ENCODE measurements around the gene GAP43. TPM values are rescaled to one million over a fixed set of nuclear protein-coding genes. Genes with fewer than 3 reads are reported as not detected.

Gene GAP43
- total RNA-seq, 3 donors from 2014 or later: 0.96 to 13.6 (median 1.1) TPM

DNA sequence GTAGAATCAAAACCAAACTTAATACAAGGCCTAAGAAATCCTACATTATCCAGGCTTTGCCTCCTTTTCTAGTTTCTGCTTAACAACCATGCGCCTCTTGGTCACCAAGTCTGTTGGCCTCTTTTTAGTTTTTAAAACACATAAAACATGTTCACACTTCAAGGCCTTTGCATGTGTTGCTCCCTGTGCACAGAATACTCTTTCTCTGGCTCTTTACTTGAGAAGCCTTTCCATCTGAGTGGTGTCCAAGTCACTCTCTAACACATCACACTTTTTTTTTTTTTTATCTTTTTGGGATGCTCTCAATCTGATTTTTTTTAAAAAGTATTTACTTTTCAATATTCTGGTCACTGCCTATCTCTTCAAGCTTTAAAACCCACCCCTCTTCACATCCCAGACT lies 14.9 kb downstream of the GAP43 start:
- Histone ChIP-seq H3K4me1 (ENCODE audit: low read depth) (no peaks in the 10 kb centered on the region), H3K9me3 (no peaks in the 10 kb centered on the region), H3K4me3 (no peak overlapping the region), H3K36me3 (ENCODE audit: low read depth) (no peaks in the 10 kb centered on the region)
- ATAC-seq: no peak
- TF ChIP-seq, protein P1, sequence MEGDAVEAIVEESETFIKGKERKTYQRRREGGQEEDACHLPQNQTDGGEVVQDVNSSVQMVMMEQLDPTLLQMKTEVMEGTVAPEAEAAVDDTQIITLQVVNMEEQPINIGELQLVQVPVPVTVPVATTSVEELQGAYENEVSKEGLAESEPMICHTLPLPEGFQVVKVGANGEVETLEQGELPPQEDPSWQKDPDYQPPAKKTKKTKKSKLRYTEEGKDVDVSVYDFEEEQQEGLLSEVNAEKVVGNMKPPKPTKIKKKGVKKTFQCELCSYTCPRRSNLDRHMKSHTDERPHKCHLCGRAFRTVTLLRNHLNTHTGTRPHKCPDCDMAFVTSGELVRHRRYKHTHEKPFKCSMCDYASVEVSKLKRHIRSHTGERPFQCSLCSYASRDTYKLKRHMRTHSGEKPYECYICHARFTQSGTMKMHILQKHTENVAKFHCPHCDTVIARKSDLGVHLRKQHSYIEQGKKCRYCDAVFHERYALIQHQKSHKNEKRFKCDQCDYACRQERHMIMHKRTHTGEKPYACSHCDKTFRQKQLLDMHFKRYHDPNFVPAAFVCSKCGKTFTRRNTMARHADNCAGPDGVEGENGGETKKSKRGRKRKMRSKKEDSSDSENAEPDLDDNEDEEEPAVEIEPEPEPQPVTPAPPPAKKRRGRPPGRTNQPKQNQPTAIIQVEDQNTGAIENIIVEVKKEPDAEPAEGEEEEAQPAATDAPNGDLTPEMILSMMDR (IDR thresholded peaks at IDR 0.05): no peak
- no peak for DNase-seq
- intact Hi-C loops (cut with DNase I, micrococcal nuclease): no loop called here

DNA sequence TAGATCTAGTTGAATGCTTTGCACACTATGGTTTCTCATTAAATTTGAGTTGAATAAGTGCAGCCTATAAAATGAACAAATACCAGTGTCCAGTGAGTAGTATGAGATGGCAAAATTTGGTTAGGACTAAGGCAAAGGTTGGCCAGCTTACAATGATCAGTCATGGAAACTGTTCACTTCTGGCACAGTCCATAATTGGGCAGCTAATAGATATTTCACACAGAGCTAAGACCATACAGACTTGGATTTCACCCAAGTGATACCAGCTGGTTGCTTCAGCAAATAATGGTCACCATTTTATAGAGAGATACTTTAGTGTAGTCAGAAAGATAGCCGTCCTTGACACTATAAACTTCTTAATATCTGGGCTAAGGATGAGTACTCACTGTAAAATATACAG lies 15.7 kb downstream of the GAP43 start:
- Histone ChIP-seq H3K36me3 (ENCODE audit: low read depth) (no peaks in the 10 kb centered on the region), H3K9me3 (no peaks in the 10 kb centered on the region), H3K4me3 (no peak overlapping the region), H3K4me1 (ENCODE audit: low read depth) (no peaks in the 10 kb centered on the region)
- DNase-seq (no peak), ATAC-seq (no peak)
- TF ChIP-seq, protein P1 (IDR thresholded peaks at IDR 0.05): no peak
- intact Hi-C loops (cut with DNase I, micrococcal nuclease): no loop called here

DNA sequence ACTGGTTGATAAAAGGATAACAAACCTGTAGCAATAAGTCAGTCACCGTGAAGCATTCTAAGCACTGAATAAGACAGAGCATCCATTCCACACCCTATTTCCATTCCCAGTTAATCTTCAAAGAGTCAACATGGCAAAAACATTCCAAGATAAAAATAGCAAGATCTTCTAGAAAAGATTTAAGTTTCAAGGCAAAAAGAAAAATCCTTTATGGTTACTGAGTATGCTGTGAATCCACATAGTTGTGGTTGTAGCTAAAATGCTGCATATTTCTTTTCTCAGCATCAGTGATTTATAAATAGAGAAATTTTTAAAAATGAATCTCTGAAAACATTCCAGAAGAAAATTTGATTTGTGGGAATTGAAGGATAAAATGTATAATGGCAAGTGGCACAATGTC lies 21.1 kb downstream of the GAP43 start:
- DNase-seq: no peak
- intact Hi-C loops (cut with DNase I, micrococcal nuclease): no loop called here
- Histone ChIP-seq H3K9me3 (no peaks in the 10 kb centered on the region), H3K36me3 (ENCODE audit: low read depth) (no peaks in the 10 kb centered on the region), H3K4me3 (no peak overlapping the region), H3K4me1 (ENCODE audit: low read depth) (no peaks in the 10 kb centered on the region)
- no peak for ATAC-seq
- TF ChIP-seq, protein P1 (IDR thresholded peaks at IDR 0.05): no peak

DNA sequence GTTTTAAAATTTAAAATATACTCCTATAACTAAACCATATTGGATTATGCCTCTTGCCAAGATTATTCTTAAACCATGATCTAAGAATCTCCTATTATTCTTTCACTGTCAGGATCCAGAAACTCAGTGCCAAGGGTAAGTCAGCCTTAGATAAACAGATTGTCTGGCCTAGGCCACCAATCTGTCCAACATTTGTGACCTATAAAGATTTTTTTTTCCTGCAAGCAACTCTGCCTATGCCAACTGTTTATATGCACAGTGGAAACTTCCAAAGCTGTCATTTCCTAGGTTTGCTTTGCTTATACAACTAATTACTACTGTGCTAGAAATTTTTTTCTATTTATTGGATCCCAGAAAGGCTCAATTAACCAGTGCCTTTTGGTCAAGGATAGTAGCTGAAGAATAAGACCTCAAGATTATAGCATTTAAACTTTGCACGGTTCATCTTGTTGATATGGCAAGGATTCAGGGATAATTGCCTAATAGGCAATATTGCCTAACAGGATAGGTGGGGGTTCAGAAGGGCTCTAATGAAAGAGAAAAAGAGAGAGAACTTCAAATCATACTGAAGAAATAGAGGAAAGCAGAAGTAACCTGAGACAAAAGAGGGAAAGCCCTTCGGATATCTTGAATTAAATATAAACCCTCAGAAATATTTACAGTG lies 22.8 kb downstream of the GAP43 start:
- ATAC-seq: no peak
- Histone ChIP-seq H3K4me1 (ENCODE audit: low read depth) (no peaks in the 10 kb centered on the region), H3K9me3 (no peaks in the 10 kb centered on the region), H3K4me3 (no peak overlapping the region), H3K36me3 (ENCODE audit: low read depth) (no peaks in the 10 kb centered on the region)
- TF ChIP-seq, protein P1 (IDR thresholded peaks at IDR 0.05): no peak
- intact Hi-C loops (cut with DNase I, micrococcal nuclease): no loop called here
- no peak for DNase-seq

DNA sequence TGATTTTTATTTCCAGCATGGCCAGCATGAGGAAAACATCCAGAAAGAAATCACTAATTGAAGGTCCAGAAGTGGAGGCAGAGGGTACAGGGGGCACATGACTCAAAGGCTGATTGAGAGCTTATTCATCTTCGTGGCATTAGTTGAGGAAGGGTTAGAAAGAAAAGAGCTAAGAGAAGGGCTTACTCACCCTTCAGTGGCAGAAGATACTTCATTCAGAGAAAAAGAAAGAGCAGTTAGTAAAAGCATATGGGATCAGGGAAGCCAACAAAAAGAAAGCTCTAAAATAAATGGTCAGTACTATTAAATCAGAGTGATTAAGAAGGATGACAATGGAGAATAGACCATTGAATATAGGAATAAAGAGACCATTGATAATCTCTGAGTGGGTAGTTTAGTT lies 25.2 kb downstream of the GAP43 start:
- H3K4me1 ChIP-seq (ENCODE audit: low read depth): no peaks in the 10 kb centered on the region
- no peak overlapping the region for H3K4me3 ChIP-seq
- intact Hi-C loops (cut with DNase I, micrococcal nuclease): no loop called here
- DNase-seq (no peak), ATAC-seq (no peak)
- TF ChIP-seq, protein P1 (IDR thresholded peaks at IDR 0.05): no peak
- no peaks in the 10 kb centered on the region for H3K9me3 ChIP-seq
- H3K36me3 ChIP-seq (ENCODE audit: low read depth): no peaks in the 10 kb centered on the region

DNA sequence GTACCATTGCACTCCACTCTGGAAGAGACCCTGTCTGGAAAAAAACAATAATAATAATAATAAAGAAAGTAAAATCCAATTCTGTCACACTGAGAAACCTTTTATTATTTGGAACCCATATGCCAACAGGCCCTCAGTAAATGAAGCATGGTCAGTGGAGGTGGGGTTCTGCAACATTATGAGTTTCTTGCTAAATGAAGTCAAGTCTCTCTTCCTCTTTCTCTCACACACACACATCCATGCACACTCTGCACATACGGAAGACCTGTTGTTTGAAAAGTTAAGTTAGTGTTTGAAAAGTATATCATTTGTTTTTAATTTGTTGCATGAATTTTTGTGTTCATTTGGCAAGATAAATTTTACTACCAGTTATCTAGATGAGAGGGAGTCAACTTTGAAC lies 27.8 kb downstream of the GAP43 start:
- ATAC-seq (no peak), DNase-seq (no peak)
- TF ChIP-seq, protein P1 (IDR thresholded peaks at IDR 0.05): no peak
- intact Hi-C loops (cut with DNase I, micrococcal nuclease): no loop called here
- Histone ChIP-seq H3K4me3 (no peak overlapping the region), H3K4me1 (ENCODE audit: low read depth) (no peaks in the 10 kb centered on the region), H3K9me3 (no peaks in the 10 kb centered on the region), H3K36me3 (ENCODE audit: low read depth) (no peaks in the 10 kb centered on the region)
